HFFc6 (cell line): ENCODE data around the gene USH2A. TPM values are rescaled to one million over a fixed set of nuclear protein-coding genes. Genes with fewer than 3 reads are reported as not detected.

Experiments used
- DNase-seq: peaks from one replicate; pipeline ENCODE4 v3.0.0-alpha.2; 2018
- H3K27ac Mint-ChIP-seq: 2 replicates; pipeline ENCODE4 v1.8.0; 2020; ENCODE audit warnings: mild to moderate bottlenecking, mixed read lengths
- H3K27me3 Mint-ChIP-seq: 2 replicates; pipeline ENCODE4 v1.8.0; 2021; ENCODE audit warnings: mild to moderate bottlenecking, moderate library complexity, mixed read lengths; ENCODE audit not compliant: insufficient read depth
- H3K36me3 Mint-ChIP-seq: 2 replicates; pipeline ENCODE4 v1.8.0; 2021; ENCODE audit warnings: low read depth, mixed read lengths
- H3K4me1 Mint-ChIP-seq: 2 replicates; pipeline ENCODE4 v1.8.0; 2020; ENCODE audit warnings: low read depth, mixed read lengths
- H3K4me3 Mint-ChIP-seq: 2 replicates; pipeline ENCODE4 v1.8.0; 2020; ENCODE audit warnings: mild to moderate bottlenecking, moderate library complexity, mixed read lengths
- H3K9me3 Mint-ChIP-seq: 2 replicates; pipeline ENCODE4 v1.8.0; 2020; ENCODE audit warnings: mild to moderate bottlenecking, mixed read lengths
- total RNA-seq, 6 experiments: library from RNA; stranded (reverse); fragmentation: NEBNext Ultra II Directional; extraction: Animal tissue kit (Norgen Biotek cat#: 25700); gene quantifications; 2 replicates in 1 of 6; 3 replicates in 5 of 6; pipeline ENCODE4 v1.2.3, GENCODE V29; 2021
- TF ChIP-seq, protein P1 (sequence below): fragments of 200-600 bp; sonication (generic); IDR thresholded peaks from 2 replicates; pipeline ENCODE4 v1.5.0; 2021; ENCODE audit warnings: antibody characterized with exemption, mild to moderate bottlenecking

The USH2A gene
- total RNA-seq, 6 experiments from 2014 or later: 0.02 to 0.07 (median 0.04) TPM

- no peak for DNase-seq
- no peak overlapping the region for H3K27ac Mint-ChIP-seq
- TF ChIP-seq, protein P1, sequence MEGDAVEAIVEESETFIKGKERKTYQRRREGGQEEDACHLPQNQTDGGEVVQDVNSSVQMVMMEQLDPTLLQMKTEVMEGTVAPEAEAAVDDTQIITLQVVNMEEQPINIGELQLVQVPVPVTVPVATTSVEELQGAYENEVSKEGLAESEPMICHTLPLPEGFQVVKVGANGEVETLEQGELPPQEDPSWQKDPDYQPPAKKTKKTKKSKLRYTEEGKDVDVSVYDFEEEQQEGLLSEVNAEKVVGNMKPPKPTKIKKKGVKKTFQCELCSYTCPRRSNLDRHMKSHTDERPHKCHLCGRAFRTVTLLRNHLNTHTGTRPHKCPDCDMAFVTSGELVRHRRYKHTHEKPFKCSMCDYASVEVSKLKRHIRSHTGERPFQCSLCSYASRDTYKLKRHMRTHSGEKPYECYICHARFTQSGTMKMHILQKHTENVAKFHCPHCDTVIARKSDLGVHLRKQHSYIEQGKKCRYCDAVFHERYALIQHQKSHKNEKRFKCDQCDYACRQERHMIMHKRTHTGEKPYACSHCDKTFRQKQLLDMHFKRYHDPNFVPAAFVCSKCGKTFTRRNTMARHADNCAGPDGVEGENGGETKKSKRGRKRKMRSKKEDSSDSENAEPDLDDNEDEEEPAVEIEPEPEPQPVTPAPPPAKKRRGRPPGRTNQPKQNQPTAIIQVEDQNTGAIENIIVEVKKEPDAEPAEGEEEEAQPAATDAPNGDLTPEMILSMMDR: no peak
- peaks cover 13% of the 10 kb centered on the region for H3K9me3 Mint-ChIP-seq
- no peaks in the 10 kb centered on the region for H3K27me3 Mint-ChIP-seq
- H3K4me1 Mint-ChIP-seq: peaks cover 8% of the 10 kb centered on the region
- peaks cover 11% of the 10 kb centered on the region for H3K36me3 Mint-ChIP-seq
- no peak overlapping the region for H3K4me3 Mint-ChIP-seq
Measured at GRCh38 chr1:216290074-216290473, 133.2 kb downstream of the USH2A start.

DNA sequence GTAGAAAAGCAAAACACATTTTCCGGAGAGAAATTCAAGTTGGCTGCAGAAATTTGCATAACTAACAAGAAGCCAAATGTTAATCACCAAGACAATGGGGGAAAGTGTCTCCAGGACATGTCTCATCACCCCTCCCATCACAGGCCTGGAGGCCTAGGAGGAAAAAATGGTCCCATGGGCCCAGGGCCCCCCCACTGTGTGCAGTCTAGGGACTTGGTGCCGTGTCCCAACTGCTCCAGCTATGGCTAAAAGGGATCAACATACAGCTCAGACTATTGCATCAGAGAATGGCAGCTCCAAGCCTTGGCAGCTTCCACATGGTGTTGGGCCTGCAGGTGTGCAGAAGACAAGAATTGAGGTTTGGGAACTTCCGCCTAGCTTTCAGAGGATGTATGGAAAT, 138.2 kb downstream of the USH2A start:
- peaks cover 20% of the 10 kb centered on the region for H3K36me3 Mint-ChIP-seq
- H3K9me3 Mint-ChIP-seq: peaks cover 22% of the 10 kb centered on the region
- DNase-seq: no peak
- H3K27ac Mint-ChIP-seq: no peak overlapping the region
- peaks cover 6% of the 10 kb centered on the region; the same call in 1 of the 2 replicates for H3K4me1 Mint-ChIP-seq
- H3K4me3 Mint-ChIP-seq: no peak overlapping the region
- H3K27me3 Mint-ChIP-seq: no peaks in the 10 kb centered on the region
- TF ChIP-seq, protein P1: no peak

DNA sequence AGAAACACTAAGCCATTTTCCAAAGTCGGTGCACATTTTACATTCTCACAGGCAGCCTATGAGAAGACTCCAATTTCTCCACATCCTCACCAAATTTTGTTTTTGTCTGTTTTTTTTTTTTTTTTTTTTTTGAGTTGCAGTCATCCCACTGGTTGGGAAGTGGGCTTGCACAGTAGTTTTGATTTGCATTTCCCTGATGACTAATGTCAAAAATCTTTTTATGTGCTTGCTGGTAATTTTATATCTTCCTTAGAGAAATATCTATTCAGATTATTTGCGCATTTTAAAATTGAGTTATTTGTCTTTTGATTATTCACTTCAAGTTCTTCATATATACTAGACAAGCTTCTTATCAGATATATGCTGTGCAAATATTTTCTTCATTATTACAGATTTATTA, 141.5 kb downstream of the USH2A start:
- peaks cover 22% of the 10 kb centered on the region for H3K9me3 Mint-ChIP-seq
- no peak for DNase-seq
- TF ChIP-seq, protein P1: no peak
- peaks cover 20% of the 10 kb centered on the region for H3K36me3 Mint-ChIP-seq
- no peak overlapping the region for H3K4me3 Mint-ChIP-seq
- no peaks in the 10 kb centered on the region for H3K27me3 Mint-ChIP-seq
- H3K27ac Mint-ChIP-seq: no peak overlapping the region
- H3K4me1 Mint-ChIP-seq: peaks cover 6% of the 10 kb centered on the region; the same call in 1 of the 2 replicates

DNA sequence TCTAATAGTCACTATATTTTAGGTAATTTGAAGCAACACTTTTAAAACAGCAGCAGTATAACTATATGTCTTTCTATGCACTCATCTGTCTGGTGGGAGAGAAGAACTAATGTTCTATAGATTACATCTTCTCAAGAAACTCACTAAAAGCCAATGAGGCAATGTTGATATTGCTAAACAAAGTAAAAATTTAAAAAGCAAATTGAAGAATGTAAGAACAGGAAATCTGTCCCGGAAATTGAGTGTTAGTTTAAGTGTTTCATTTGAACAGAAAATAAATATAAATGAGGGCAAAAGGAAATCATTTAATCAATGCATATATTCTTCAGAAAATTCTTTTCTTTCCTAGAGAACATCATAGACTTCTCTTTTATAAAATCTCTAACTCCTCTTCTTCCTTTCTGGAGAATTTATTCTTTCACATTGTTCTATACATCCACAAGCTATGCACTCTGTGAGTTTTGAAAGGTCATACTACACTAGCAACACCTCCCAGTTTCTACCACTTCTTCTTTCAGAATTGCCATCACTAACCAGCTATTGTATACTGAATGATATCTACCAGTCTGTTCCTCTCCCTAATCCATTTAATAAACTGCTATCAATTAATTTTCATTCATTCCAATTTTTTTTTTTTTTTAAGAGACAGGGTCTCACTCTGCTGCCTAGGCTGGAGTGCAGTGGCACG, 153.0 kb downstream of the USH2A start:
- 0 out of 2 replicates have a peak, but pooled peaks cover 3% of the 10 kb centered on the region for H3K27me3 Mint-ChIP-seq
- peaks cover 16% of the 10 kb centered on the region; the same call in 1 of the 2 replicates for H3K4me1 Mint-ChIP-seq
- H3K27ac Mint-ChIP-seq: no peak overlapping the region
- no peaks in the 10 kb centered on the region for H3K9me3 Mint-ChIP-seq
- TF ChIP-seq, protein P1: no peak
- no peak overlapping the region for H3K4me3 Mint-ChIP-seq
- DNase-seq: no peak
- H3K36me3 Mint-ChIP-seq: no peaks in the 10 kb centered on the region

DNA sequence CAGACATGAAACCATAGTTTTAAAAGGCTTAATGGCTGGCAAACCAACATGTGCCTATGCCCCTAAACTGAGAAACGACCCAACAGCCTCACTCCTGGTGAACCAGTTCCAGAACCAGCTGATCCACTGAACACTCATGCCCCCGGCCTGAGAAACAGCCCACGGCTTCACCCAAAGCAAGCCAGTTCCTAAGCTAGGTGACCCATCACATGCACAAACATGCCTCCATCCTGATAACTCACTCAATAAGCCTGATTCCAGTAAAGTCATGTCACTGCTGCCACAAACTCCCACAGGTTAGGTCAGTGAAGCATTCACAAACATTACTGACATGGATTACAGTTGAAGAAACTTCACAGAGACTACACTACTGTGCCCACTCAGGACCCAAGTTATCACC, 161.6 kb downstream of the USH2A start:
- Mint-ChIP-seq H3K4me1 (no peaks in the 10 kb centered on the region; the same call in 1 of the 2 replicates), H3K4me3 (no peak overlapping the region), H3K36me3 (no peaks in the 10 kb centered on the region), H3K27me3 (no peaks in the 10 kb centered on the region), H3K9me3 (no peaks in the 10 kb centered on the region; the same call in 1 of the 2 replicates), H3K27ac (no peak overlapping the region)
- no peak for DNase-seq
- TF ChIP-seq, protein P1: no peak
